ENCODE results near the gene PGGT1B.

Gene PGGT1B

GRCh38 chr5:115236599-115236998 lies 26.1 kb downstream of the PGGT1B start:
- Mint-ChIP-seq H3K4me1 (peaks cover 4% of the 10 kb centered on the region), H3K9me3 (no peaks in the 10 kb centered on the region), H3K27me3 (no peaks in the 10 kb centered on the region), H3K36me3 (peaks cover 31% of the 10 kb centered on the region), H3K27ac (no peak overlapping the region), H3K4me3 (no peak overlapping the region)
- ATAC-seq (ENCODE audit: low read depth), result no peak
- DNase-seq (ENCODE audit: low spot score in 2 of 2), result no peak

DNA sequence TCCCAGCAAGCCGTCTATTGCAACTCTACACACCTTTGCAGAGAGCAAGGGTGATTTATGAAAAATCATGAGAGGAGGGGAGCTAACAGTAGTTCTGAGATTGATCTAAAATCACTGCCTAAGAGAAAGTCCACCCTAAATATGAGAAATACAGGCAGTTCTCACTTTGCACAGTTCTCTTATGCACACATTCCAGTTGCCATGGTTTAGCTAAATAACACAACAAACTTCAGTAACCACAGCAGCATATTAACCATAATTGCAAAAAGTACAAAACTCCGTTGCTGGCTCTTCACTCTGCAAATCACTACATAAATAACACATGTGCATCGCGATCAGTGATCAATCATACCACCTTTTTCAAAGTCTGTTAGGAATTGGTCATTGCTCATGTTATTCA lies 31.1 kb downstream of the PGGT1B start:
- H3K36me3 Mint-ChIP-seq, result peaks cover 52% of the 10 kb centered on the region

DNA sequence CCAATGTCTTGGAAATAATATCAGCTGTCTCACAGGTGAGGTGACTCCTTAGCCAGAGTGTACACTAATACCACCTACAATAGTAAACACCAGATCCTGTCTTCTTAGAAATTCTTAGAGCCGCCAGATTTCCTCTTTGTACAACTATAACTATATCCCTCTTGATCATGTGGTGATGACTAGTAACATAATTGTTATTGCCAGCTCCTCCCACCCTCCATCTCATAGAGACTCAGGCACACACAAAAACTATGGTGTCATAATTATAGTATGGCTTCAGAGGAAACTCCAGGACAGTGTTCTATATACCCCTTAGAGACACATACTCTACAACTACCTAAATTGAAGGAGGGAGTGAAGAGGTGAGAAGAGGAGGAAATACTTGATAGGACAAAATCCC lies 33.1 kb downstream of the PGGT1B start:
- DNase-seq (ENCODE audit: low spot score in 2 of 2) (no peak), ATAC-seq (ENCODE audit: low read depth) (no peak)
- no peaks in the 10 kb centered on the region for H3K9me3 Mint-ChIP-seq
- H3K27me3 Mint-ChIP-seq, result no peaks in the 10 kb centered on the region
- no peak overlapping the region for H3K4me3 Mint-ChIP-seq
- H3K27ac Mint-ChIP-seq, result no peak overlapping the region
- peaks cover 51% of the 10 kb centered on the region for H3K36me3 Mint-ChIP-seq
- peaks cover 8% of the 10 kb centered on the region for H3K4me1 Mint-ChIP-seq

More for the DNA sequence above, 31.1 kb downstream of the PGGT1B start:
- H3K4me3 Mint-ChIP-seq, result no peak overlapping the region
- H3K27me3 Mint-ChIP-seq, result no peaks in the 10 kb centered on the region
- H3K9me3 Mint-ChIP-seq, result no peaks in the 10 kb centered on the region
- ATAC-seq (ENCODE audit: low read depth) (no peak), DNase-seq (ENCODE audit: low spot score in 2 of 2) (no peak)
- H3K4me1 Mint-ChIP-seq, result peaks cover 10% of the 10 kb centered on the region
- H3K27ac Mint-ChIP-seq, result no peak overlapping the region

GRCh38 chr5:115227281-115227680 lies 35.4 kb downstream of the PGGT1B start:
- Mint-ChIP-seq H3K9me3 (no peaks in the 10 kb centered on the region), H3K4me3 (no peak overlapping the region), H3K27ac (no peak overlapping the region), H3K4me1 (peaks cover 8% of the 10 kb centered on the region), H3K27me3 (no peaks in the 10 kb centered on the region), H3K36me3 (peaks cover 46% of the 10 kb centered on the region)
- ATAC-seq (ENCODE audit: low read depth), result no peak
- DNase-seq (ENCODE audit: low spot score in 2 of 2), result no peak

GRCh38 chr5:115214541-115214940 lies 48.1 kb downstream of the PGGT1B start:
- H3K27me3 Mint-ChIP-seq, result no peaks in the 10 kb centered on the region
- no peaks in the 10 kb centered on the region for H3K9me3 Mint-ChIP-seq
- H3K27ac Mint-ChIP-seq, result no peak overlapping the region
- no peak overlapping the region for H3K4me3 Mint-ChIP-seq
- peaks cover 2% of the 10 kb centered on the region for H3K4me1 Mint-ChIP-seq
- ATAC-seq (ENCODE audit: low read depth) (no peak), DNase-seq (ENCODE audit: low spot score in 2 of 2) (no peak)
- H3K36me3 Mint-ChIP-seq, result peaks cover 9% of the 10 kb centered on the region

DNA sequence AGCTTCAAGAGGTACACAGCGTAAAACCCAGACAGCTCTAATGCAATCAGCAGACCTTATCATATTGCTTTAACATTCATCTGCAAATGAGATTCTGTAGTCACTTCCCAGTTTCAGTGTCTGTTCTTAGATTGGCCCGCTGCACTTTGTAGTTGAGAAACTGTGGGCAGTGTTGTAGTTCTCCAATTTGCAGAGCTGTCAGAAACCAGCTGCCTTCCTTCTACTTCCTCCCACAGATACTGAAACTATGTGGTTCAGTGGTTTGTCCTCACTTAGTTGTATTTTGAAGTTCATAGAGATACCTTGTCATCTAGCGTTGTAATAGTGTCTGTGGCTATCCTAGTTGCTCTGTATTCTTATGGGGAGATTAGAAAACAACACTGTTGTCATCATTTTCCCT lies 53.4 kb downstream of the PGGT1B start:
- H3K27me3 Mint-ChIP-seq, result no peaks in the 10 kb centered on the region
- DNase-seq (ENCODE audit: low spot score in 2 of 2), result peak; percentile 51 to 74
- peak overlapping the region; percentile 78 for H3K27ac Mint-ChIP-seq
- ATAC-seq (ENCODE audit: low read depth), result peak; percentile 97
- H3K4me3 Mint-ChIP-seq, result peak overlapping the region; percentile 67
- peaks cover 11% of the 10 kb centered on the region for H3K4me1 Mint-ChIP-seq
- H3K36me3 Mint-ChIP-seq, result peaks cover 2% of the 10 kb centered on the region
- H3K9me3 Mint-ChIP-seq, result no peaks in the 10 kb centered on the region

DNA sequence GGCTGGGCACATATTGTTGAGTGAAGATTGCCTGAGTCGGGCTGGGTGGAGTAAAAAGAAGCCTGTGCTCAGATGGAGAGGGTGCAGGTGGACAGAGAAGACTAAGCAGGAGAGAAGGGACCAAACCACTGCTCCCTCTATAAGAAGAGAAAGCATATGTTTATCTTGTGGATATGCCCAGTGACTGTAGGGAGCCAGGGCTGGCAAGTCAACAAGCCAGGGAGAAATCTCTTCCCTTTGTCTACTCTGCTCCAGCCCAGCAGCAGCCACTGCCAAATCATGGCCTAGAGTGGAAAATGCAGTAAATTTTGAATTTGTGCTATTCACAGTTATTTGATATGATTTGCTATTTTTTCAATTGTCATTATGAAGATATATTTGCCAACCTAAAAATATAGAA lies 59.7 kb downstream of the PGGT1B start:
- Mint-ChIP-seq H3K4me3 (no peak overlapping the region), H3K4me1 (no peaks in the 10 kb centered on the region), H3K36me3 (peaks cover 4% of the 10 kb centered on the region), H3K27me3 (no peaks in the 10 kb centered on the region), H3K9me3 (peaks cover 6% of the 10 kb centered on the region), H3K27ac (no peak overlapping the region)
- no peak for DNase-seq (ENCODE audit: low spot score in 2 of 2)
- no peak for ATAC-seq (ENCODE audit: low read depth)

DNA sequence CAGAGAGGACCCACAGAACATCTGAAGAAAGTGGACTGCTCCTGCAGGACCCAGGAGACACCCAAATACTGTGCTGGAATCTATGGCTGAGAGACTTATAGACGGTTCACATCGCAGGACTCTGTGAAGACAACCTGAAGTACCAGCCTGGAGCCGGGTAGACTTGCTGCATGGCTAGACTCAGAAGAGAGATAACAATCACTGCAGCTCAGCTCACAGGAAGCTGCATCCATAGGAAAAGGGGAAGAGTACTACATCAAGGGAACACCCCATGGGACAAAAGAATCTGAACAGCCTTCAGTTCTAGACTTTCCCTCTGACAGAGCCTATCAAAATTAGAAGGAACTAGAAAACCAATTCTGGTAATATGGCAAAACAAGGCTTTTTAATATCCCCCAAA lies 66.5 kb downstream of the PGGT1B start:
- no peak for DNase-seq (ENCODE audit: low spot score in 2 of 2)
- H3K4me3 Mint-ChIP-seq, result no peak overlapping the region
- peaks cover 6% of the 10 kb centered on the region for H3K9me3 Mint-ChIP-seq
- H3K36me3 Mint-ChIP-seq, result peaks cover 4% of the 10 kb centered on the region
- no peaks in the 10 kb centered on the region for H3K4me1 Mint-ChIP-seq
- H3K27ac Mint-ChIP-seq, result no peak overlapping the region
- no peaks in the 10 kb centered on the region for H3K27me3 Mint-ChIP-seq
- ATAC-seq (ENCODE audit: low read depth), result no peak

DNA sequence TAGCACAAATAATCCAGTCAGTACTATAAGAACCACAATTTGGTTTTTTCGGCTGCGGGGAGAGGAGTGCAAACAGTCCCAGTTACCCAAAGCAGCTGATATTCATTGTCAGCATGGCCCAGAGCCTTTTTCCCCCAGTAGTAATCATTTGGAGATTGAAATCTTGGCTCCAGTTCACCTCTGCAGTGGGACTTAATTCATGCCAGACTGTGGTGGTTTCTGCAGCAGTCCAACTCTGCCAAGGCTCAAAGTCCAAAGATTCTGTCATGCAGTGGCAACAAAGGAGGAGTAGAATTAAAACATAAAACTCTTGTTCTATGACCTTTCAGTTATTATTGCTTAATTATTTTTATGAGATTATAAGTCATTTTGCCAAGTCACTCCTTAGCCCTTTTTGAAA lies 68.0 kb downstream of the PGGT1B start:
- ATAC-seq (ENCODE audit: low read depth), result no peak
- Mint-ChIP-seq H3K4me3 (no peak overlapping the region), H3K27ac (no peak overlapping the region)

DNA sequence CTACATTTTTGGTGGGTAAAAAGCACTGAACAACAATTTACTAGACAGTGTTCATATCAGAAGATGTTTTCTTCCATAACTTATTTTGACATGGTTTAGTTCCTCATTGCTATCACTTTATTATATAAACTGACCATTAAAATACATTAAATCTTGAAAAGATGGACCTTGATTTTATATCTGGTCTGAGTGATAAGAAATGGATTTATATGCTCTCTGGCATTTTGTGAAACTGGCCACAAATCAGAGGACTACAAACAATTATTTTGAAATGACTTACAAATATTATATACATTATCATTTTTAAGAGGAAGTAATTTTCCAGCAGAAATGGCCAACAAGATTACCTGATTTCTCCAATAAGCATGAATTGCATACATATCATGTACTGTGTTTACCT lies 69.4 kb downstream of the PGGT1B start:
- no peaks in the 10 kb centered on the region for H3K27me3 Mint-ChIP-seq
- H3K4me3 Mint-ChIP-seq, result no peak overlapping the region
- no peaks in the 10 kb centered on the region for H3K36me3 Mint-ChIP-seq
- DNase-seq (ENCODE audit: low spot score in 2 of 2) (no peak), ATAC-seq (ENCODE audit: low read depth) (no peak)
- no peak overlapping the region for H3K27ac Mint-ChIP-seq
- H3K4me1 Mint-ChIP-seq, result no peaks in the 10 kb centered on the region
- H3K9me3 Mint-ChIP-seq, result no peaks in the 10 kb centered on the region

More for the DNA sequence above, 68.0 kb downstream of the PGGT1B start:
- no peaks in the 10 kb centered on the region for H3K4me1 Mint-ChIP-seq
- no peak for DNase-seq (ENCODE audit: low spot score in 2 of 2)
- no peaks in the 10 kb centered on the region for H3K27me3 Mint-ChIP-seq
- H3K9me3 Mint-ChIP-seq, result peaks cover 3% of the 10 kb centered on the region
- H3K36me3 Mint-ChIP-seq, result peaks cover 2% of the 10 kb centered on the region

DNA sequence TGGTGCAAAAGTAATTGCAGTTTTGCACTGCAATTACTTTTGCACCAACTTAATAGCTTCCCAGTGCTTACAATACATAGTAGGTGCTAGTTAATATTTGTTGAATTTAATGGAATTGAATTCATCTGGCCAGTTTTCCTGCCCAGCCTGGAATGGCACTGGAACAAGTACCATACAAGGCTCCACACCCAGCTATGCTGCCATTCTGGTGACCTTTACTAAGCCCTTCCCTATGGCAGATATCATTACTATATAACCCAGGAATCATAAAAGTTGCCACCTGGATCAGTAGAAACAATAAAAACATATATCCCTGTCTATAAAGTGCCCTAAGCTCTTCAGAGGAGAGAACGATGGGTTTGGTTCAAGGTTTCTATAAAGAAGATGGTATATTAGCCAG lies 70.6 kb downstream of the PGGT1B start:
- DNase-seq (ENCODE audit: low spot score in 2 of 2), result no peak
- Mint-ChIP-seq H3K36me3 (no peaks in the 10 kb centered on the region), H3K27ac (no peak overlapping the region), H3K4me1 (no peaks in the 10 kb centered on the region), H3K27me3 (no peaks in the 10 kb centered on the region), H3K9me3 (no peaks in the 10 kb centered on the region), H3K4me3 (no peak overlapping the region)
- ATAC-seq (ENCODE audit: low read depth), result no peak

- ATAC-seq (ENCODE audit: low read depth), result no peak
- no peak for DNase-seq (ENCODE audit: low spot score in 2 of 2)
- Mint-ChIP-seq H3K4me1 (no peaks in the 10 kb centered on the region), H3K4me3 (no peak overlapping the region), H3K27ac (no peak overlapping the region), H3K27me3 (peaks cover 4% of the 10 kb centered on the region), H3K9me3 (no peaks in the 10 kb centered on the region), H3K36me3 (no peaks in the 10 kb centered on the region)
These were observed 71.1 kb downstream of the PGGT1B start for GRCh38 chr5:115191474-115192031.

GRCh38 chr5:115190388-115190787 lies 72.3 kb downstream of the PGGT1B start:
- Mint-ChIP-seq H3K27me3 (peaks cover 4% of the 10 kb centered on the region), H3K4me3 (no peak overlapping the region), H3K27ac (no peak overlapping the region), H3K36me3 (no peaks in the 10 kb centered on the region), H3K4me1 (no peaks in the 10 kb centered on the region), H3K9me3 (no peaks in the 10 kb centered on the region)
- ATAC-seq (ENCODE audit: low read depth) (no peak), DNase-seq (ENCODE audit: low spot score in 2 of 2) (no peak)

DNA sequence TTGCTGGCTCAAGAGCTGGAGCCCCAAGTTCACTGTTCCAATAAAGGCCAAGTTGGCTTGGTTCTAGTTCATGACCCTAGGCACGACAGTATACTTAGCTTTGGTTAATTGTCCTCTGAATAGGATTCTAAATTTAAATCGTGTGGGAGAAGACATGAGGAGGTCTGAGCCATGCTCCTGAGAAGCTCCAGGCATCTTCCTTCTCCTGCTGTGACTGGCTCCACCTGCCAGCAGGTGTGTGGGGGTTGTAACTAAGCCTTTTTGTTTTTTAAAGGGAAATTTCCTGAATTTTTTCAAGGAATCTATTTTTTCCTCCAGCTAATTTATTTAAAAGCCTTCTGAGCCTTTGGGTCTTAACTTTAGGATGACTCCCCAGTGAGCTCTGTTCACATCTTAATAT lies 72.8 kb downstream of the PGGT1B start:
- Mint-ChIP-seq H3K36me3 (no peaks in the 10 kb centered on the region), H3K27me3 (peaks cover 6% of the 10 kb centered on the region), H3K9me3 (no peaks in the 10 kb centered on the region), H3K4me1 (no peaks in the 10 kb centered on the region), H3K27ac (no peak overlapping the region), H3K4me3 (no peak overlapping the region)
- ATAC-seq (ENCODE audit: low read depth), result no peak
- DNase-seq (ENCODE audit: low spot score in 2 of 2), result no peak

- Mint-ChIP-seq H3K4me1 (no peaks in the 10 kb centered on the region), H3K27me3 (peaks cover 18% of the 10 kb centered on the region), H3K4me3 (no peak overlapping the region), H3K9me3 (peaks cover 2% of the 10 kb centered on the region), H3K36me3 (no peaks in the 10 kb centered on the region), H3K27ac (no peak overlapping the region)
- ATAC-seq (ENCODE audit: low read depth) (no peak), DNase-seq (ENCODE audit: low spot score in 2 of 2) (no peak)
These were observed 75.9 kb downstream of the PGGT1B start for GRCh38 chr5:115186794-115187193.

All from memory B cell (primary cell).